ENCODE data around the gene CNN3.

The CNN3 gene

DNA sequence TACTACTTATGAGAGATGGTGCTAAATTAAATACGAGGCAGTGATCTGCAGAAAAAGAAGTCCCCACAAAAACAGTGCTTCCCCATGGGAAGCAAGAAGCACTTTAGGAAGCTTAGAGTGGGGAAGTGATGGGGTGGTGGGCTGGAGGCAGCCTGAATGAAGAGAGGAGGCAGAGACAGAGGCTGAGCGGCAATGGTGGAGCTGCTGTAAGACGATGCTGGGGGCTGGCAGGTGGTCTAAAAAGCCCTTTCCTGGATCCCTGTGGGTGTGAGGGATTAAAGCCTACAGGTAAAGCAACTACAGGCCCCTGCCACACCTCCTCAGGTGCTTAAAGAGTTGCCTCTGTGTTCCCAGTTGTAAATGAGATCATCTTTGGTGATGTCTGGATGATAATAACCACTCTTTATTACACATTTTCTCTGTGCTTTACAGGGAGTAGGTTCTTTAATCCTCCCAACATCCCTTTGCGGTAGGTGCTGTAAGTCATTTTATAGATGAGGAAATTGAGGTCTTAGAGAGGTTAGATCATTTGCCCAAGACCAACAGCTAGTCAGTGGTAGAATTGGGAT lies 39.2 kb downstream of the CNN3 start:
- TF ChIP-seq, protein P1, sequence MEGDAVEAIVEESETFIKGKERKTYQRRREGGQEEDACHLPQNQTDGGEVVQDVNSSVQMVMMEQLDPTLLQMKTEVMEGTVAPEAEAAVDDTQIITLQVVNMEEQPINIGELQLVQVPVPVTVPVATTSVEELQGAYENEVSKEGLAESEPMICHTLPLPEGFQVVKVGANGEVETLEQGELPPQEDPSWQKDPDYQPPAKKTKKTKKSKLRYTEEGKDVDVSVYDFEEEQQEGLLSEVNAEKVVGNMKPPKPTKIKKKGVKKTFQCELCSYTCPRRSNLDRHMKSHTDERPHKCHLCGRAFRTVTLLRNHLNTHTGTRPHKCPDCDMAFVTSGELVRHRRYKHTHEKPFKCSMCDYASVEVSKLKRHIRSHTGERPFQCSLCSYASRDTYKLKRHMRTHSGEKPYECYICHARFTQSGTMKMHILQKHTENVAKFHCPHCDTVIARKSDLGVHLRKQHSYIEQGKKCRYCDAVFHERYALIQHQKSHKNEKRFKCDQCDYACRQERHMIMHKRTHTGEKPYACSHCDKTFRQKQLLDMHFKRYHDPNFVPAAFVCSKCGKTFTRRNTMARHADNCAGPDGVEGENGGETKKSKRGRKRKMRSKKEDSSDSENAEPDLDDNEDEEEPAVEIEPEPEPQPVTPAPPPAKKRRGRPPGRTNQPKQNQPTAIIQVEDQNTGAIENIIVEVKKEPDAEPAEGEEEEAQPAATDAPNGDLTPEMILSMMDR (conservative IDR thresholded peaks at IDR 0.05; ENCODE audit: low read depth, low read length) = no peak
- H3K4me3 ChIP-seq (ENCODE audit: low read length) = no peak overlapping the region
- no peak for DNase-seq (ENCODE audit: low read depth)

DNA sequence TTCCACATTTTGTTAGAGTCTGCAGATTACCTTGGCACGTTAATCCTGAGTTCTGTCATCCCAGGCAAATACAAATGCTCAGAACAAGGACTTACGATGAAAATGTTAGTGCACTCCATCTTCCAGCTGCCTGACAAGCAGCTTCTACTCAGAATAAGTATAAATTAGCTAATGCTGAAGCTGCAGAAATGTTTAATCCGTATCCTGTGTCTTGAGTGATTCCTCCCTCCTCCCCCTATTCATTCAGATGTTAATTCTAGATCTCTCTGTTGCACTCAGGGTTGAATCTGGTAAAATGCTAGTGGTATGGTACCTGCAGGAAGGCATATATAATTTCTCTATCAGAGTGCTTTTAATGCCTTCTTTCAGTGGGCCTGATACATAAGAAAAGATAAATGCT lies 39.8 kb downstream of the CNN3 start:
- no peak overlapping the region for H3K4me3 ChIP-seq (ENCODE audit: low read length)
- DNase-seq (ENCODE audit: low read depth) = no peak
- TF ChIP-seq, protein P1 (conservative IDR thresholded peaks at IDR 0.05; ENCODE audit: low read depth, low read length) = no peak

DNA sequence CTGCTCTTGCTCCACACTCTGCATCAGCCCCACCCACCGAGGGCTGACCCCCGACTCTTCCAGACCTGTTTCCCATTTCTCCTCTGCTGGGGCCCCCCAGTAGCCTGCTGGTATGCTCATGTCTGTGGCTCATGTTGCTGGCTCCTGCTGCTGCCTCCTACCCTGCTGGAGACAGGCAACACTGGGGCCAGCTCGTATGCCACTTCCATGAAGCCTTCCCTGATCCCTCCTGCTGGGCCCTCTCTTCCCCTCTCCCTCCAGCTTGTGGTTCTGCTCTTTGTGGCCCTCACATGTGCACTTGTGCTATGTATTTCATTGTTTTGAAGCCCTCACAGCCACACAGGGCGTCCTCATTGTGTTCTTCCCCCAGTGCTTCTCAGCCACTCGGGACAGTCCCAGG lies 40.5 kb downstream of the CNN3 start:
- DNase-seq (ENCODE audit: low read depth) = no peak
- TF ChIP-seq, protein P1 (conservative IDR thresholded peaks at IDR 0.05; ENCODE audit: low read depth, low read length) = no peak
- H3K4me3 ChIP-seq (ENCODE audit: low read length) = no peak overlapping the region

DNA sequence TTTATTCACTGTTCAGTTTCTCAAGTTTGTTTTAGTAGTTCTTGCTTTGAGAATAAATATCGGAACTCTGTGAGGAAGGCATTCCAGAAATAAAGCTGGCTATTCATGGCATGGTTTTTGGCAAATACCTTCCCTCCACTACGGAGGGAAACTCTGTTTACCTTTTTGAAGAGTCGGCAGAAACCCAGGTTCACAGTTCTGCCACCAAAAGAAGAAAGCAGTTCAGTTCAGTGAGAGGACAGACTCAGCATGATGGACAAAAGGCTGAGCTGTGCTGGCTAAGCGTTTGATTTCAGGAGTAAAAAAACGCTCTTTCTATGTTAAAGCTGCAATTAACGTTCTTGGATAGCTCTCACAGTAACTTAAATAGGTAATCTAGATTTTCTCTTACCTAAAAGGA lies 42.4 kb downstream of the CNN3 start:
- no peak overlapping the region for H3K4me3 ChIP-seq (ENCODE audit: low read length)
- TF ChIP-seq, protein P1 (conservative IDR thresholded peaks at IDR 0.05; ENCODE audit: low read depth, low read length) = no peak
- no peak for DNase-seq (ENCODE audit: low read depth)

DNA sequence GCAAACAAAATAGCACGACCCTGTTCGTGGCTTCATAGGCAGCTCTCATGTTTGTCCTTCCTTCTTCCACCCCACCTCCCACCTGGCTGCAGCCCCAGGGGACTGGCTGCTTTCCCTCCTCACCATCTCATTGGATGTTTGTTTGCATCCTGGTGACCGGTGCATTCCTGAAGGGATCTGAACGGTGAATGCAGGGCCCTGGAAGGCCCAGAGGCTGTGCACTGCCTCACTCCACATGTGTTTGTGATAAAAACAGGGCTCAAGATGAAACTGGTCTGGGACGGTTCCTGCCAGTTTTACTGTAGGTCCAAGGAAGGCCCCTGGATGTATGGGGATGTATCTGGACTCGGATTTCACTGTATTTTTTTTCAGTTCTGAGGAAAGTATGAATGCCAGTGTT lies 42.8 kb downstream of the CNN3 start:
- no peak overlapping the region for H3K4me3 ChIP-seq (ENCODE audit: low read length)
- peak; percentile 64 for DNase-seq (ENCODE audit: low read depth)
- TF ChIP-seq, protein P1 (conservative IDR thresholded peaks at IDR 0.05; ENCODE audit: low read depth, low read length) = no peak

DNA sequence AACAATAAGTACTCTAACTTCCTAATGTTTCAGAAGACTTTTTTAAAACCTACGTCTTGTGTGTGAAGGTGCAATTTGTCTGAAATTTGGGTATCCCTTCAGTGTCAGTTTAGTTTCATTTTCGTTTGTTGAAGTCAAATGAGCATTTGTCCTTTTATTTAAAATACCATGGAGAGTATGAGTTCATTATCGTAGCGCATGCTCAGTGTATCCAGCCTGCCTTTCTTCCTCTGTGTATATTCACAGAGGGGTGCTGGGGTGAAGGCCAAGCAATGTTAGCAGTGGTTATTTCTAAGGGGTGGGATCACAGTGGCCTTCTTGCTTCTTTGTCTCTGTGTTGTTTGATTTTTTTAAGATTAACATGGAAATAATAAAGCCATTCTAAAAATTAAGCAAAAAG lies 43.2 kb downstream of the CNN3 start:
- DNase-seq (ENCODE audit: low read depth) = no peak
- TF ChIP-seq, protein P1 (conservative IDR thresholded peaks at IDR 0.05; ENCODE audit: low read depth, low read length) = no peak
- H3K4me3 ChIP-seq (ENCODE audit: low read length) = no peak overlapping the region

DNA sequence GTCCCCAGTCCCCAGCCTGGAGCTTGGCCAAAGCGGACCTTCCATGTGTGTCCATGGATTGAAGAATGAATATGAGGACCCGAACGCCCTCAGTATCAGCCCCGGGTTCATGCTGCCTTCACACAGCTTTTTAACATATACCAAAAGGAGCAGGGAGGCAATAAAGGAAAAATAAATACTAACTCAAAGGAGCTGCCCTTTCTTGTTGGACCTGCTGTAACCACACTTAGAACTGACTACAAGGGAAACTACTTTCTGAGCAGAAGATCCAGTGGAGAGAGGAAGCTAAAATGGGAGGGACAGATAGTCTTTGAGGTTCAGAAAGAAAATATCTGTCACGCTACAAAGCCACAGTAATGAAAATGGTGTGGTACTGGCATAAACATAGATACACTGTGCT lies 48.6 kb downstream of the CNN3 start:
- TF ChIP-seq, protein P1 (conservative IDR thresholded peaks at IDR 0.05; ENCODE audit: low read depth, low read length) = no peak
- no peak overlapping the region for H3K4me3 ChIP-seq (ENCODE audit: low read length)
- no peak for DNase-seq (ENCODE audit: low read depth)

Data from retinal pigment epithelial cell (primary cell).